K562 (cell line): ENCODE measurements around the gene GALP. TPM values are rescaled to one million over a fixed set of nuclear protein-coding genes. Genes with fewer than 3 reads are reported as not detected.

Experiments
- AFF4 ChIP-seq: sonication (generic); formaldehyde crosslinking; IDR thresholded peaks from 2 replicates; pipeline ENCODE4 v1.8.0; 2023; ENCODE audit warnings: mild to moderate bottlenecking, missing genetic modification reagents
- BDP1 ChIP-seq: IDR thresholded peaks from 3 replicates; pipeline ENCODE4 v1.6.1; 2011; ENCODE audit not compliant: insufficient read length, insufficient read depth
- BRF1 ChIP-seq: IDR thresholded peaks from 3 replicates; pipeline ENCODE4 v1.6.1; 2011; ENCODE audit warnings: borderline replicate concordance, mild to moderate bottlenecking; ENCODE audit not compliant: insufficient read length; ENCODE audit errors: extremely low read depth
- CREB1 ChIP-seq, 2 experiments: sonication (generic) in 1 of 2; formaldehyde crosslinking in 1 of 2; IDR thresholded peaks; 2 replicates each; pipeline versions ENCODE4 v1.6.1 to v1.8.0; 2012 to 2022; ENCODE audit warnings: inconsistent platforms in 1 of 2, mild to moderate bottlenecking in 1 of 2, missing genetic modification reagents in 1 of 2, moderate library complexity in 1 of 2
- JUND ChIP-seq, 2 experiments: IDR thresholded peaks; 2 replicates in 1 of 2; 3 replicates in 1 of 2; pipeline ENCODE4 v1.6.1; 2011; ENCODE audit warnings: borderline replicate concordance in 2 of 2, low read depth in 2 of 2, low read length in 2 of 2, improper control_type of control experiment in 1 of 2, missing biosample characterization in 1 of 2, missing genetic modification characterization in 1 of 2, missing genetic modification reagents in 1 of 2
- MAFF ChIP-seq: IDR thresholded peaks from 2 replicates; pipeline ENCODE4 v1.6.1; 2012; ENCODE audit warnings: low read length, improper control_type of control experiment
- NR1H2 ChIP-seq: sonication (generic); formaldehyde crosslinking; IDR thresholded peaks from 2 replicates; pipeline ENCODE4 v1.4.0; 2020; ENCODE audit warnings: mild to moderate bottlenecking, missing genetic modification reagents
- NR2F6 ChIP-seq: fragments of 450-650 bp; formaldehyde crosslinking; IDR thresholded peaks from 2 replicates; pipeline ENCODE4 v1.4.0; 2020; ENCODE audit warnings: mild to moderate bottlenecking
- PPARD ChIP-seq: fragments of 250-450 bp; sonication (Bioruptor Pico); IDR thresholded peaks from 2 replicates; pipeline ENCODE4 v1.8.0; 2022; ENCODE audit warnings: inconsistent platforms, mild to moderate bottlenecking, moderate library complexity
- SMARCA4 ChIP-seq: fragments of 450-650 bp; IDR thresholded peaks from 2 replicates; pipeline ENCODE4 v1.6.1; 2016
- SP1 ChIP-seq: sonication (generic); formaldehyde crosslinking; IDR thresholded peaks from 2 replicates; pipeline ENCODE4 v1.8.1; 2022; ENCODE audit warnings: mild to moderate bottlenecking, missing genetic modification reagents
- STAT5B ChIP-seq: fragments of 250-450 bp; sonication (Bioruptor Pico); IDR thresholded peaks from 2 replicates; pipeline ENCODE4 v1.8.0; 2021; ENCODE audit warnings: mild to moderate bottlenecking, inconsistent platforms
- ZBTB7A ChIP-seq: IDR thresholded peaks from 2 replicates; pipeline ENCODE4 v1.6.1; 2011; ENCODE audit warnings: low read depth, mild to moderate bottlenecking, low read length, moderate library complexity, borderline replicate concordance; ENCODE audit not compliant: control insufficient read depth
- ZNF184 ChIP-seq: sonication (generic); formaldehyde crosslinking; IDR thresholded peaks from 2 replicates; pipeline ENCODE4 v1.5.0; 2020; ENCODE audit warnings: missing genetic modification reagents
- ZNF436 ChIP-seq: fragments of 250-450, 450-650 bp; sonication (Bioruptor Pico); formaldehyde crosslinking; IDR thresholded peaks from 2 replicates; pipeline ENCODE4 v1.7.0; 2020; ENCODE audit warnings: mild to moderate bottlenecking
- ZNF449 ChIP-seq: fragments of 250-450 bp; sonication (Bioruptor Pico); IDR thresholded peaks from 2 replicates; pipeline ENCODE4 v1.8.0; 2022; ENCODE audit warnings: moderate library complexity, mild to moderate bottlenecking, inconsistent platforms
- ZNF785 ChIP-seq: fragments of 250-450 bp; sonication (Bioruptor Pico); IDR thresholded peaks from 2 replicates; pipeline ENCODE4 v1.4.0; 2020; ENCODE audit warnings: mild to moderate bottlenecking
- polyA plus RNA-seq, 8 experiments: library from polyadenylated mRNA; depleted of rRNA in 4 of 8; stranded (reverse) in 5 of 8; unstranded in 3 of 8; fragments of >200 nt; fragmentation: Nextera tagmentation in 2 of 8; fragmentation: Illumina TruSeq in 1 of 8; extraction: Ambion mirVana in 2 of 8; extraction: Trizol in 1 of 8; gene quantifications; 2 replicates each; pipeline versions ENCODE4 v1.2.1 to v1.2.3, GENCODE V29; 2011 to 2014; ENCODE audit warnings: inconsistent platforms in 1 of 8, missing spikeins in 1 of 8
- total RNA-seq, 7 experiments: library from RNA; depleted of rRNA in 6 of 7; stranded (reverse); fragments of >200 nt in 6 of 7; fragmentation: Illumina TruSeq in 2 of 7; extraction: Trizol in 2 of 7; gene quantifications; 2 replicates each; pipeline versions ENCODE4 v1.2.1 to v1.2.3, GENCODE V29; 2011 to 2021; ENCODE audit warnings: low replicate concordance in 1 of 7
- TF ChIP-seq, protein P1 (sequence below): sonication (generic); formaldehyde crosslinking; IDR thresholded peaks from 2 replicates; pipeline ENCODE4 v1.8.0; 2023; ENCODE audit warnings: mild to moderate bottlenecking, missing genetic modification reagents
- TF ChIP-seq, protein P2 (sequence below): fragments of 450-650 bp; IDR thresholded peaks from 2 replicates; pipeline ENCODE4 v1.6.1; 2018; ENCODE audit warnings: mild to moderate bottlenecking, low read depth; ENCODE audit not compliant: partially characterized antibody

GALP gene
- total and polyA plus RNA-seq, 9 of the 15 experiments (the other 6 are each of a cell fraction or from before 2014, with no cell fraction given) = not detected

- peak; percentile 40; the same call in 1 of the 2 replicates for TF ChIP-seq JUND (IDR thresholded peaks at IDR 0.05; ENCODE audit: borderline replicate concordance, low read depth, low read length)
- TF ChIP-seq JUND (tag; IDR thresholded peaks at IDR 0.05; ENCODE audit: borderline replicate concordance, low read depth, low read length) = no peak; the same call in 2 of the 3 replicates
- TF ChIP-seq ZNF785 = no peak
- TF ChIP-seq AFF4 (CRISPR knock-in tag) = no peak
- no peak for TF ChIP-seq ZNF436
- TF ChIP-seq ZNF184 (CRISPR knock-in tag) = no peak
- TF ChIP-seq SMARCA4 = no peak; the same call in 1 of the 2 replicates
- TF ChIP-seq ZNF449 (CRISPR knock-in tag) = no peak
- TF ChIP-seq STAT5B (CRISPR knock-in tag) = no peak
- no peak for TF ChIP-seq MAFF
- TF ChIP-seq BDP1 = no peak
- TF ChIP-seq CREB1 (IDR thresholded peaks at IDR 0.05) = peak; percentile 93
- TF ChIP-seq CREB1 (CRISPR knock-in tag; IDR thresholded peaks at IDR 0.05) = peak; percentile 95
- TF ChIP-seq SP1 (CRISPR knock-in tag) = peak; percentile 86
- no peak for TF ChIP-seq NR1H2
- TF ChIP-seq, protein P1, sequence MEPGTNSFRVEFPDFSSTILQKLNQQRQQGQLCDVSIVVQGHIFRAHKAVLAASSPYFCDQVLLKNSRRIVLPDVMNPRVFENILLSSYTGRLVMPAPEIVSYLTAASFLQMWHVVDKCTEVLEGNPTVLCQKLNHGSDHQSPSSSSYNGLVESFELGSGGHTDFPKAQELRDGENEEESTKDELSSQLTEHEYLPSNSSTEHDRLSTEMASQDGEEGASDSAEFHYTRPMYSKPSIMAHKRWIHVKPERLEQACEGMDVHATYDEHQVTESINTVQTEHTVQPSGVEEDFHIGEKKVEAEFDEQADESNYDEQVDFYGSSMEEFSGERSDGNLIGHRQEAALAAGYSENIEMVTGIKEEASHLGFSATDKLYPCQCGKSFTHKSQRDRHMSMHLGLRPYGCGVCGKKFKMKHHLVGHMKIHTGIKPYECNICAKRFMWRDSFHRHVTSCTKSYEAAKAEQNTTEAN (CRISPR knock-in tag) = 0 out of 2 replicates have a peak, but pooled peaks have one; percentile 57
- TF ChIP-seq, protein P2, sequence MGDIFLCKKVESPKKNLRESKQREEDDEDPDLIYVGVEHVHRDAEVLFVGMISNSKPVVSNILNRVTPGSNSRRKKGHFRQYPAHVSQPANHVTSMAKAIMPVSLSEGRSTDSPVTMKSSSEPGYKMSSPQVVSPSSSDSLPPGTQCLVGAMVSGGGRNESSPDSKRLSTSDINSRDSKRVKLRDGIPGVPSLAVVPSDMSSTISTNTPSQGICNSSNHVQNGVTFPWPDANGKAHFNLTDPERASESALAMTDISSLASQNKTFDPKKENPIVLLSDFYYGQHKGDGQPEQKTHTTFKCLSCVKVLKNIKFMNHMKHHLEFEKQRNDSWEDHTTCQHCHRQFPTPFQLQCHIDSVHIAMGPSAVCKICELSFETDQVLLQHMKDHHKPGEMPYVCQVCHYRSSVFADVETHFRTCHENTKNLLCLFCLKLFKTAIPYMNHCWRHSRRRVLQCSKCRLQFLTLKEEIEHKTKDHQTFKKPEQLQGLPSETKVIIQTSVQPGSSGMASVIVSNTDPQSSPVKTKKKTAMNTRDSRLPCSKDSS = no peak
- peak; percentile 59; the same call in 1 of the 2 replicates for TF ChIP-seq ZBTB7A
- no peak for TF ChIP-seq NR2F6
- TF ChIP-seq BRF1 = no peak
- TF ChIP-seq PPARD (CRISPR knock-in tag) = no peak
Measured at GRCh38 chr19:56140583-56141416, 35.0 kb upstream of the GALP start, which contains the start of gene ZNF444 (continued).
